HG03565 (cell line): ENCODE results near the gene RIMBP3B.
"Not testable (repeated sequence)": the region's sequence is repeated elsewhere in the genome, so short reads cannot be mapped to it uniquely, and the experiment has no call there.

Experiments used
- ATAC-seq: cut with Tn5 transposase; IDR thresholded peaks from one replicate; pipeline ENCODE4 v1.9.1; 2021; ENCODE audit warnings: mild to moderate bottlenecking, moderate library complexity; ENCODE audit not compliant: unreplicated experiment

RIMBP3B gene

GRCh38 chr22:21383701-21384467 lies at the start of gene RIMBP3B:
Gene RIMBP3B, plus strand, starts transcription at chr22:21383751. Its CDS starts 108 bp downstream, at chr22:21383859.
- peak; percentile 60 for ATAC-seq

DNA sequence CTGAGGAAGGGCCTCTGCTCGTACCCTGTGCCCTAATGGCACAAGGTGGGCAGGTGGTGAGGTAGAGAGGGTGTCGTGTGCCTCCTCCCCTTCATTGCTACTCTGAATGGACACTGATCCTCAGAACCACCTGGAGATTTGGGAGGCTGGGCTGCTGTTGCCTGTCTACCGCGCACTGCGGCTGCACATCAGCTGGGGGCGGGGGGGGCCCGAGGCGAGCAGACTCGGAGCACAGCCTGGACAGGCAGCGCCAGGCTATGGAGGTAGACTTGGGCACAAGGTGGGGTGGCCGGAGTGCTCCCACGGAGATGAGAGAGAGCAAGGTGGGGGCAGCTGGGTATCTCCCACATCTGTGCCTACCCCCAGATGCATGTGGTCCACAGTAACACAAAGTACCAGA lies 26.0 kb upstream of the RIMBP3B start:
- not testable (repeated sequence) for ATAC-seq

GRCh38 chr22:21360525-21360924 lies 23.0 kb upstream of the RIMBP3B start:
- not testable (repeated sequence) for ATAC-seq

- not testable (repeated sequence) for ATAC-seq
These were observed 21.1 kb upstream of the RIMBP3B start for GRCh38 chr22:21362473-21362872.

GRCh38 chr22:21363061-21363460 lies 20.5 kb upstream of the RIMBP3B start:
- ATAC-seq = not testable (repeated sequence)

GRCh38 chr22:21363803-21364202 lies 19.7 kb upstream of the RIMBP3B start:
- not testable (repeated sequence) for ATAC-seq

DNA sequence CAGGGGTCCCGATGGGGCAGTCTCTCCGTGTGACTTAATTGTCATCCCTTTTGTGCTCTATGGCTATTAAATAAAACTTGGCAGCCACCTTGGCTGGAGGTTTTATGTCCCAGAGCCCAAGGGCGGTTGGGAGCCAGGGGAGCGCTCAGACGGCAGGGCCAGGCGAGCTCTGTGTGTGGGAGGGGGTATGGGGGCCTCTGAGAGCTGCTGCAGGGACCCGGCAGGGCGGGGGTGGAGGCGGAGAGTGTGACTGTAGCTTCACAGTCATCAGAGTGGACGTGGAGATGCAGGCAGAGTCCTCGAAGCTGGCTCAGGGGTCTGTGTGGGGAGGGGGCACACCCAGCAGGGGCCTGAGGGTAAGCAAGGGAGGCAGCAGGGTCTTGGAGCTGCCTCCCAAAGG lies 19.2 kb upstream of the RIMBP3B start:
- ATAC-seq = not testable (repeated sequence)

DNA sequence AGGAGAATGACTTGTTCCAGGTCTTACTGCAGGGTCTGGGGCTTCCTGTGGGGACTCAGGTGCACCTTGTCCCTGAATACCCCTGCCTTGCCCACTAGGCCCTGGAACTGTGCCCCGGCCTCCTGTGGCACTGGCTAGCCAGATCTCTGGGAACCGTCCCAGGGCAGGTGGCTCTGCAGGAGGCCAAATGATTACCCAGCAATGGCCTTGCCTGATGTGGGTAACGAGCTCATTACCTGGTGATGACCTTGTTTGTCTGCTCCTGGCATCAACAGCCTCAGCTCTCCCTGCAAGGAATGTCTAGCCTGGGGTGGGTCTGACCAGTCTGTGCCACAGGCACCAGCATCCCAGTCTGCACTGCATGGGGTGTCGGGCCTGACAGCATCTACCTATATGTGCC lies 18.2 kb upstream of the RIMBP3B start:
- ATAC-seq = not testable (repeated sequence)

DNA sequence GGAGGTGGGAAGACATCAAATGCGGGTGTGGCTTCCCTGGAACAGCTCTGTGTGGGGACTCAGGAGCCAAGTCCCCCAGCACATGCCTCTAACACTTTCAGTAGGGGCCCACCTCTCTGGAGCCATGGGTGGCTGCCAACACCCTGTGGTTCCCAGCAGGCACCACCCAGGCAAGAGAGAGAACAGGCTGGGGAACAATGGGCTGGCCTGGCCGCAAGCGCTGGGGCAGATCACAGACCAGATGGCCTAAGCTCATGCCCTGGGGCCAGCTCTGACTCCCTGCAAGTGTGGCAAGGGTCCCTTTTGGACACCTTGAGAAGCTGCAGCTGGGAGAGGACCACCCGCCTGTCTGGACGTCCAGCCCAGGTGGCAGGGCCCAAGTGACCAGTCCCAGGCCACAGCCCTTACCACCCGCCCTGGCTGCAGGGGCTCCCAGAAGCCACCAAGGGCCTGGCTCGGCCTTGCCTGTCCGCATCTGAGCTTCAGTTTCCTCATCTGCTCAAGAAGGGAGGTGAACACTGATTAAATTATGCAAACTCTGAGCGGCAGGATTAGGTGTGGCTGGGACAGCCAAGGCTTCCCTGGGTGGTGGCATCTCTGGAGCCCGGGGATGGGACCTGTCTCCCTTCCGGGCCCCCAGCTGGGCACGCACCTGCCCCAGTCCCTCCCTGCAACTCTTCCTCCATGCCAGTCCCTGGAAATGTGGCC lies 14.8 kb upstream of the RIMBP3B start:
- ATAC-seq = not testable (repeated sequence)

DNA sequence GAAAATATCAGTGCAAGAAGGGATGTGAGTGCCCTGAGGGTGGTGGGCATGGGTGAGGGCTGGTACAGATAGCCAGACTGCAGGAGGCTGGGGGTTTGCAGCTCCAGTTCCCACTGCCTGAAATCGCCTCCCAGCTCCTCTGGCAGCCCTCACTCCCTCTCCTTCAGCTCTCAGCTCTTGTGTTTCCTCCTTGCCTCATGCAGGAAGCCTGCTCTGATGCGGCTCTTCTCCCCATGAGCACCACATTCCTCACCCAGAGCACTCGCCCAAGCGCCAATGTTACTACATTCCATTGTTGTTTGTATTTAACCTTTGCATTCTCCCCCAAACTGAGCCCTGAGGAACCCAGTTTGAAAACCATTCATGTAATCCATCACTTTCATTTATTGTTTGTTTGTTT lies 7.7 kb upstream of the RIMBP3B start:
- not testable (repeated sequence) for ATAC-seq

DNA sequence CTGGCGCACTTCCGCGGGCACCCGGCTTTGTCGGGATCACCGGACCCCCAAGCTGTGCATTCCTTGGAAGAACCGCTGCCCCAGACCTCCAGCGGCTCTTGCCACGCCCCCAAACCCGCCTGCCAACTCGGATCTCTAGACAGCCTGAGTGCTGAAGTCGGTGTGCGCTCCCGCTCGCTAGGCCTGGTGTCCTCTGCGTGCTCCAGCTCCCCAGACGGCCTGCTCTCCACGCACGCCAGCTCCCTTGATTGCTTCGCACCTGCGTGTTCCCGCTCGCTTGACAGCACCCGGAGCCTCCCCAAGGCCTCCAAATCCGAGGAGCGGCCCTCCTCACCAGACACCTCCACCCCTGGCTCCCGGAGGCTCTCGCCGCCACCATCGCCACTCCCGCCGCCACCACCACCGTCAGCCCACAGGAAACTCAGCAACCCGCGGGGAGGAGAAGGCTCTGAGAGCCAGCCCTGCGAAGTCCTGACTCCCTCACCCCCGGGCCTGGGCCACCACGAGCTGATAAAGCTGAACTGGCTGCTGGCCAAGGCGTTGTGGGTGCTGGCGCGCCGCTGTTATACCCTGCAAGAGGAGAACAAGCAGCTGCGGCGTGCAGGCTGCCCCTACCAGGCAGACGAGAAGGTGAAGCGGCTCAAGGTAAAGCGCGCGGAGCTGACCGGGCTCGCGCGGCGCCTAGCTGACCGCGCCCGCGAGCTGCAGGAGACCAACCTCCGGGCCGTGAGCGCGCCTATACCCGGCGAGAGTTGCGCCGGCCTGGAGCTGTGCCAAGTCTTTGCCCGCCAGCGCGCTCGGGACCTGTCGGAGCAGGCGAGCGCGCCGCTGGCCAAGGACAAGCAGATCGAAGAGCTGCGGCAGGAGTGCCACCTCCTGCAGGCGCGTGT lies 1.2 kb downstream of the RIMBP3B start:
- peak; percentile 33 for ATAC-seq

- not testable (repeated sequence) for ATAC-seq
These were observed 5.9 kb downstream of the RIMBP3B start for GRCh38 chr22:21389480-21389879.

DNA sequence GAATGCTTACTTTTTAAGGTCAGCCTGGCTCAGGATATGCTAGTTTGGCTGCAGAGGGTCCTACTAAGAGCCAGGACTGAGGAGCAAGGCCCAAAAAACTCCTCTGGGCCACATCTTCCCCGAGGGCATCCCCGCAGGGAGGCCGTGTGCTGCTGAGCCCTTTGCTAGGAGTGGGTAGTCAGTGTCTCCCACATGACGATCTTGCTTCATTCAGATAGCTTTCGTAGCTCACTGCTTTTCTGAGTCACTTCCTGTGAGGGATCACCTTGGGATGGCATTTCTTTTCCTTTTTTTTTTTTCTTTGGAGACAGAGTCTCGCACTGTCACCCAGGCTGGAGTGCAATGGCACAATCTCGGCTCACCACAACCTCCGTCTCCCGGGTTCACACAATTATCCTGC lies 6.5 kb downstream of the RIMBP3B start:
- ATAC-seq = not testable (repeated sequence)

DNA sequence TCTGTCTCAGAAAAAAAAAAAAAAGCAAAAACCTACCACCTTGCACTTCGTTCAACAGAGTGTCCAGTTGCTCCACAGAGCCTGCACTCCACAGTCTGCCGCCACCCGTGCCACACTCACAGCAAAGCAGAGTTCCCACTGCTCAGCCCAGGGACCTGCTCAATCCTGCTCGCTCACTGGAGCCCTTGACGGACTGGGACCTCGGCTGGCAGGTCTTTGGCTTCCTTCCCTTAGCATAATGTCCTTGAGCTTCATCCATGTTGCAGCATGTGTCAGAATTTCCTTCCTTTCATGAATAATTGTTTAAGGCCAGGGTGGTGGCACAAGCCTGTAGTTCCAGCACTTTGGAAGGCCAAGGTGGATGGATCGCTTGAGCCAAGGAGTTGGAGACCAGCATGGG lies 11.1 kb downstream of the RIMBP3B start:
- ATAC-seq = not testable (repeated sequence)

GRCh38 chr22:21401197-21401969 lies 17.8 kb downstream of the RIMBP3B start:
- not testable (repeated sequence) for ATAC-seq

- not testable (repeated sequence) for ATAC-seq
These were observed 19.3 kb downstream of the RIMBP3B start for GRCh38 chr22:21402763-21403314.

- not testable (repeated sequence) for ATAC-seq
These were observed 23.6 kb downstream of the RIMBP3B start for GRCh38 chr22:21407139-21407538.

DNA sequence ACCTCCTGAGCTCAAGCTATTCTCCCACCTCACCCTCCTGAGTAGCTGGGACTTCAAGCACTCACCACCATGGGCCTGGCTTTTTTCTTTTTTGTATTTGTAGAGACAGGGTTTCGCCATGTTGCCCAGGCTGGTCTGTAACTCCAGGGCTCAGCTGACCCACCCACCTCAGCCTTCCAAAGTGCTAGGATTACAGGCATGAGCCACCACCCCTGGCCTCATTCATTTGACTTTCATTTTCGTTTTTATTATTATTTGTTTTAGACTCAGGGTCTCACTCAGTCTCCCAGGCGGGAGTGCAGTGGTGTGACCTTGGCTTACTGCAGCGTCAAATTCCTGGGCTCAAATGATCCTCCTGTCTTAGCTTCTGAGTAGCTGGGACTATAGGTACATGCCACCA lies 24.2 kb downstream of the RIMBP3B start:
- not testable (repeated sequence) for ATAC-seq

DNA sequence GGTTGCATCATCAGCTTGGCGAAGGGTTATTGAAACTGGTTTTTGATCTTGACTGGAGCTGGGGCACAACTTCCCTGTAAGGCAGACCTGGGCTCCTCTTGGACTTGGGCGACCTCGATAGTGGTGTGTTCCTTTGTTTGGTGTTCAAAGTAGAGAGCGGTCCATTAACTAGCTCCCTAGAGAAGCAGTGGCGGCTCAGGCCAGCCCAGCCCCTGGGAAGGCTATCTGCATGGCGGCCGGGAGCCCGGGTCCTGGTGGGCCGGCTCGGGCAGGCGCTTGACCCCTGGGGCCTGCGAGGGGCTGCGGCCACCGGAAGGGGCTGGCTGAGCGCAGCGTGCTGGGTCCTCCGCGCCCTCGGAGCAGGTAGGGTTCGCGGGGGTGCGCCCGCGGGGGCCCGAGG lies 32.8 kb downstream of the RIMBP3B start:
- not testable (repeated sequence) for ATAC-seq

DNA sequence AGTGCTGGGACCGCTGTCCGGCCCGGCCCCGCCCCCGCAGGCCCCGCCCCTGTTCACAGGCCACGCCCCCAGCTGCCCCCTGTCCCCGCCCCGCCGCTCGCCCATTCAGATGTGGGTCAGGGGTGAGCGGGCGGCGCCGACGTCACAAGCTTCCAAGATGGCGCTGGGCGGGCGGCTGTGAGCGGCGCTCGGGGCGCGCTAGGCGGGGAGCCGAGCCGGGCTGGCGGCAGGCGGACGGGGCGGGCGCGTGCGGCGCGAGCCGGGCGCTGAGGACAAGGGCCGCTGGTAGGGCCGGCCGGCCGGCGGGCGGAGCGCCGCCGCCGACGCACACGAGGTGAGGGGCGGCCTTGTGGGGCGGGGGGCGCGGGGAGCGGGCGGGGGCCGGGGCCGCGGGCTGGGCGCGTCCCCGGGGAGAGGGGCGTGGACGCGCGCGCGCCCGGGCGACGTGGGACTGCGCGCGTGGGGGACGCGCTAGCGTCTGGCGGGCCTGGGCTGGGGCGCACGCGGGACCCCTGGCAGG lies 33.7 kb downstream of the RIMBP3B start, which contains the start of gene HIC2:
Gene HIC2 (plus strand): TSS at position 145 of the 520 bp plus-strand sequence. CDS start 25,461 bp downstream, outside the sequence.
- ATAC-seq = peak; percentile 71
